Measurements from ENCODE around the gene CAB39. TPM values are rescaled to one million over a fixed set of nuclear protein-coding genes. Genes with fewer than 3 reads are reported as not detected.
"Not testable (repeated sequence)": the region's sequence is repeated elsewhere in the genome, so short reads cannot be mapped to it uniquely, and the experiment has no call there.

CAB39 gene
- total RNA-seq, 1 donor from 2014 or later = 22.6 TPM

GRCh38 chr2:230713331-230714135 lies 891 bp downstream of the CAB39 start:
- ATAC-seq = peak; percentile 59

DNA sequence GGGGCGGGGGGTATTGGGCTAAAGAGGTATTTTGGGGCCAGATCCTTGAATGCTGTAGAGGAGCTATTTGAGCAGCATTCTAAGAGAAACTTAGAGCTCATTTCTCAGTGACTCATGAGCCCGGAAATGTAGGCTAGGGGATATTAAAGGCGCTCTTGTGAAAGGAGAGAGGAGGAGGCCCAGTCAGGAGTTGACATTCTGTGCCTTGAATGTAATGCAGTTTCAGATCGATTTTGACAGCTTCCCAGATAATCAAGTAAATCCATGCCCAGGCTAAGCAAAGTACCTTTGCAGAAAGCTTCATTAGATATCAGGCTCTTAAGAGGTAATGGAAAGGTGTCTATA lies 1.5 kb downstream of the CAB39 start:
- ATAC-seq (peak; percentile 9), DNase-seq (ENCODE audit: low spot score) (no peak)

More at GRCh38 chr2:230713331-230714135, 891 bp downstream of the CAB39 start:
- DNase-seq (ENCODE audit: low spot score) = peak; percentile 64

- DNase-seq (ENCODE audit: low spot score) (no peak), ATAC-seq (no peak)
These were observed 2.6 kb downstream of the CAB39 start for GRCh38 chr2:230715201-230715600.

GRCh38 chr2:230716588-230716987 lies 3.9 kb downstream of the CAB39 start:
- ATAC-seq (no peak), DNase-seq (ENCODE audit: low spot score) (no peak)

GRCh38 chr2:230717600-230717999 lies 5.0 kb downstream of the CAB39 start:
- DNase-seq (ENCODE audit: low spot score) = no peak
- no peak for ATAC-seq

GRCh38 chr2:230719340-230719739 lies 6.7 kb downstream of the CAB39 start:
- ATAC-seq = no peak
- DNase-seq (ENCODE audit: low spot score) = no peak

GRCh38 chr2:230721712-230722111 lies 9.1 kb downstream of the CAB39 start:
- no peak for ATAC-seq

GRCh38 chr2:230722207-230722885 lies 9.7 kb downstream of the CAB39 start:
- no peak for DNase-seq (ENCODE audit: low spot score)
- no peak for ATAC-seq

More at GRCh38 chr2:230721712-230722111, 9.1 kb downstream of the CAB39 start:
- DNase-seq (ENCODE audit: low spot score) = no peak

DNA sequence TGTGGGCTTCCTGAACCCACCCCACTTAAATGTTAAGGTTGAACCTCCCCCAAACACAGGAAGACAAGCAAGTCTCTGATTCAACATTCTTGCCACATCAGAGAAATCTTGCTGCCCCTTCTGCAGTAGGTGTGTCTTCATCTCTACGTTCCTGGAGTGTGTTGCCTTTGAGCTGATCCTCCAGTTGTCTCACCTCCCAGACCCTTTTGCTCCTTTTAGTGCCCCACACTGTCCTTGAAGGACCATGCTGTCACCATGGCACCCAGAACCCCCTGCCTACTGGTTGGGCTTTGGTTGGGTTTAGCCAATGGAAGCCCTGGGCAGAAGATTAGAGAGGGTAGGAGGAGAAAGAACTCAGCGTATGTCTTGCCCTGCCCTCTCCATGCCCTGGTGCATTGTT lies 10.7 kb downstream of the CAB39 start:
- ATAC-seq (no peak), DNase-seq (ENCODE audit: low spot score) (no peak)

DNA sequence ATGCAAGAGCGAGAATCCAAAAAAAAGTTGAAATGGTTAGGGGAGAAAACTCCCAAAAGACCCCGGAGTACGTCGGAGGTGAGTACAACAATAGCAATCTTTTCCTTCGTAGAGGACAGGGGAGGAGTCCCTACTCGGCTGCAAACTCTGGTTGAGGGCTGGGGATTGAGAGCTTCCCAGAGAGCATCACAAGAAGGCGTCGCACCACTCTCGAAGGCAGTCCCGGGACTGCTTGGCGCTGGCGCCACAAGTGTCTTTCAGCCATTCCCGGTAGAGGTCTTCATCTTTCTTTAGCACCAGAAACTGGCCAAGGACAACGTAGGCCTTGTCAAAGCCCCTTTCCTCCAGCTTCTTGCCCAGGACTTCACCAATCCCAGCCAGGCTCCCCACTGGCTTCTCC lies 12.3 kb downstream of the CAB39 start:
- ATAC-seq; DNase-seq (ENCODE audit: low spot score): not testable (repeated sequence)

GRCh38 chr2:230731512-230731911 lies 18.9 kb downstream of the CAB39 start:
- DNase-seq (ENCODE audit: low spot score) (no peak), ATAC-seq (no peak)

DNA sequence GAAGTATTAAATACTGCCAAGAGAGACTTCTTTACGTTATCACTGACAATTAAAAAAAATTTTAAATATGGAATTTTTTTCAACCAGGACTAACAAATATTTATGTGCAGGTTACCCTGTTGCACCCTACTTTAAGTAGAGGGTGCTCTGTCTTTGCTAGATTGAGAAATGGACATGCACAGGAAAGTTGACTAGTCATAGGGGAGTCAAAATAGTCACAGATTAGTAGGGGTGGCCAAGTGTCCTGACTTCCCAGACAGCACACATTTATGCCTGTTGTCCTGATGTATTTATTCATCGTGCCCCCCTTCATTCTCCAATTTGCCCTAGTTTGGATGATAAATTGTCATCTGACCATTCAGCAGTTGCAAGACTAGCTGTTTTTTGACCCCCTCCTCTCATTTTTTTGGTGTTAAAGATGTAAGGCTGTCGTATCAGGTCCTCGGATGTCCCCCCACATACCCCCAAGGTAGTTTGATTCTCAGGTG lies 20.3 kb downstream of the CAB39 start:
- DNase-seq (ENCODE audit: low spot score) (no peak), ATAC-seq (no peak)

DNA sequence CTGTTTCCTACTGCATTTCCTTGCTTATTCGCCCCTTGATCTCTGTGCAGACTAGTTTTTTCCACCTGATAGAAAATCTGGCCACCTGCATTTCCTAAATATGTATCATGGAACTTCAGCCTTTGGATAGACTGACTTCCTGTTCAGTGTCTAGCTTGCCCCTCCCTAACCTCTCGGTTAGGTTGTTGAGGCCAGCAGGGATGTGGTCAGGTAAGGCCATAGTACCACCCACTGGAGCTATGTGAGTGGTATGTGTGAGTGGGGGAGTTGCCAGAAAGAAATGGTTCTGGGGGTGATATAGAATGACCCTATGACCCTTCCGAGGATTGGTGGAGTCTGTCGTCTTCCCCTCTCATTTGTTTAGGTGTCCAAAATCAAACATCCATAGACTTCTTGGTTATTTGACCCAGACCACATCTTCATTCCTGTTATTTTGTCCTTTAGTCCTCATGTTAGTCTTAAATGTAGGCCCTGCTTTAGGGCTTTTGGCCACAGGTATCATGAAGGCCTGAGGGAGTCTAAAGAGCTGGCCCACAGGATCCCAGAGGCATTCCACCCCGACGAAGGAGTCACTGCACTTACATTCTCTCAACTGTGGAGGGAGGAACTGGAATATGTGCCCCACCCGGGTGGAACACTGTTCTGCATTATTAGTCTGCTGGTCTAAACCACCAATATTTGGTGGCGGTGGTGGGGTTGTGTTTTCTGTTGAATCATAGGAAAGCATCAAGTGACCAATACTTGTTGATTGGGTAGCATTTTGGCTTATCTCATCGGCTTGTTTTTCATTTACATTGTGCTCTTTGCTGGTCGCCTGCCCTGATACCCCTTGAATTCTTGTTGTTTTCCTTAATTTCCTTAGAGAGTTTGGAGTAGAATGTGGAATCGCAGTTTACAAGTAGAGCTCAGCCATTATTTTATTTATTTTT lies 21.9 kb downstream of the CAB39 start:
- DNase-seq (ENCODE audit: low spot score) = no peak
- ATAC-seq = no peak

GRCh38 chr2:230735884-230736283 lies 23.2 kb downstream of the CAB39 start:
- no peak for ATAC-seq
- DNase-seq (ENCODE audit: low spot score) = no peak

- ATAC-seq (no peak), DNase-seq (ENCODE audit: low spot score) (no peak)
These were observed 24.7 kb downstream of the CAB39 start for GRCh38 chr2:230737300-230737699.

DNA sequence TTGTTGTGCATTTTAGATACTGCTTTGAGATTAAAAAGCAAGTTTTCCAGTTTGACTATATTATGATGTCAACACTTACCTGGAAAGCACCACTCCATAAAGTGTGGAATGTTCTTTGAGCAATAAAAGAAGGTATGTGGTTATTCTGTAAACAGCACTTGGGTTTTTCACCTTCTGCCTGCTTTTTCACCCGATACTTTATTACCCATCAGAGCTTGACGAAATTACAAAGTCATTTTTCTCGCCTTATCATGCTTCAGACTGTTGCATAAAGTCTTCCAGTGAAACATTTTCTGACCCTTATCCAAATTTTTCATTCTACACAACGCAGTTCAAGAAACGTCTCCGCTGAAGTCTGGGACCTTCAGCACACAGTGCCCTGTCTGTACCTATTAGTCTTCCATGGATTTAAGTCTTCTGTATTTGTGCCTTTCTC lies 25.2 kb downstream of the CAB39 start:
- DNase-seq (ENCODE audit: low spot score) (no peak), ATAC-seq (peak; percentile 14)

- DNase-seq (ENCODE audit: low spot score) = no peak
- ATAC-seq = peak; percentile 49
These were observed 25.8 kb downstream of the CAB39 start for GRCh38 chr2:230738391-230738811.

DNA sequence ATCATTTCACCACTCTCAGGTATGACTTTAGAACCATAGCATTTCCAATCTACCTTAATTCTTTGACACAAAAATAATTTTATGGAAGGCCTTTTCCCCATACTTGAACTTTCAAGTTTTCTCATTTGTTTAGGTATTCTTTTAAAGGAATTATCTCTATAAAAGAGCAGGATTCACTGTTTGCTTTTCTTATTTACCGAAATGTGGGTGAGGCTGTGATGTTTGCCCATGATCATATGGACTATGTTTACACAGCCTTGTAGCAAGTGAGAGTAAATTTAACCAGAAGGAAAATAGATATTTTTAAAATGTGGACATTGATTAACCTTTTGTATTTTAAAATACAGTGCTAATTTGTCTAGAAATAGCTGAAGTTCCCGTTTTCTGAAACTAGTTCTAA lies 26.3 kb downstream of the CAB39 start:
- DNase-seq (ENCODE audit: low spot score) (no peak), ATAC-seq (peak; percentile 49)

DNA sequence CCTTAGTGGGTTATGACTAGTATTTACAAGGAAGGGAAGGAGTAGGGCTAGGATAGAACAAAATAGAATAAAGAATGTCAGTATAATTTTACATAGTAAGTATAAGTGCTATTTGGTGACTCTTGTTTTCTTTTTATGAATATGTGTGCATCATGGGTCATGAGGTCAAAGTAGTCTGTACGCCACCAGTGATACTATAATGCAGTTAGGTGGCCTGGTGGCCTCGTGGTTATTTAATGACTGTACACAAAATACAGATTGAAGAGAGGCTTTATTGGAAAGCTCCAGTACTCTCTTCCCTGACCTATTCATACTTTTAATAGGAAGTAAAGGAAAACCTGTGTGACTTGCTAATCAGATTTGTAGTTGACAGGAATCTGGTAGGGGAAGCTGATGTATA lies 27.3 kb downstream of the CAB39 start:
- ATAC-seq = no peak
- DNase-seq (ENCODE audit: low spot score) = no peak

DNA sequence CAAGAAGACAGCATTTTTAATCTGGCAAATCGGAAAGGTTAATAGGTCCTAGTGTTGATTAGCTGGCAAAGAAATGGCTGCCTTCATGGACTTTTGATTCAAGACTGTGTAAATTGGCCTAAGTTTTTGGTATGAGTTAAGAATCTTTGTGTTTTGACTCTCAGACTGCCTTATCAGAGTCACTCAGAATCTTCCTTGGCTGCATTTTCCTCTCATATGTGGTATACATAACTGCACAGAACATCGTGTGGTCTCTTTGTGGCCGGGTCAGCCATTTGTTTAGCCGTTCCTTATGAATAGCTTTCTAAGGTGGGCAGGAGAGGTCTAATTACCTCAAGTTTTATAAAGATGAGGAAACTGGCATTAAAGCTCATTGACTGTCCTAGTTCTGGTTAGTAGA lies 30.1 kb downstream of the CAB39 start:
- ATAC-seq (no peak), DNase-seq (ENCODE audit: low spot score) (no peak)

DNA sequence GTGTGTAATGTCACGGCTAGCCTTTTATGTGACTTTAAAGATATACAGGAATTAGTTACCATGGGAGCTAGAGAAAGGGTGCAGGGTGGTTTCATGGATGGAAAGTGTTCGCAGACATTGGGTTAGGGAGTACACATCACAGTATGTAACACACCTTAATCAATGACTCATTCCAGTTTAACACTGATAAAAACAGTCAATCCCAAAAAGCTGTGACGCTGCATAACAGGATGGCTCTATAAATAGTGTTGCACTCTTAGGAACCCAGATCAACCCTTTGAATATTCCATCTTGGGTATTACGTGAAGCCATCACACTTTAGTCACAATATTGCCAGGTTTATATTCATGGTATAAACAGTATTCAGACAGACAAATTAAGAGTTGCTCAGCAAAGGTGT lies 33.6 kb downstream of the CAB39 start:
- ATAC-seq = no peak
- no peak for DNase-seq (ENCODE audit: low spot score)
